Upper lobe of right lung (tissue), 1 donor: ENCODE results near the gene ZCCHC24. TPM values are rescaled to one million over a fixed set of nuclear protein-coding genes. Genes with fewer than 3 reads are reported as not detected.
A peak's percentile ranks its signal among the peaks of the same experiment; 100 is the strongest.

Experiments used
- ATAC-seq: fragments of 200-7000 bp; cut with Tn5 transposase; one replicate; pipeline ENCODE4 v1.9.1; 2020; ENCODE audit warnings: mild to moderate bottlenecking, moderate library complexity
- DNase-seq: peaks from one replicate; pipeline ENCODE4 v3.0.0-alpha.2; 2020
- H3K27ac ChIP-seq: fragments of 200-600 bp; one replicate; pipeline ENCODE4 v1.8.0; 2022
- H3K27me3 ChIP-seq: fragments of 200-600 bp; one replicate; pipeline ENCODE4 v1.8.0; 2022; ENCODE audit warnings: mild to moderate bottlenecking
- H3K36me3 ChIP-seq: fragments of 200-600 bp; one replicate; pipeline ENCODE4 v1.8.0; 2022
- H3K4me1 ChIP-seq: fragments of 200-600 bp; one replicate; pipeline ENCODE4 v1.8.0; 2022
- H3K4me3 ChIP-seq: fragments of 200-600 bp; one replicate; pipeline ENCODE4 v1.8.0; 2022; ENCODE audit warnings: mild to moderate bottlenecking
- H3K9me3 ChIP-seq: fragments of 200-600 bp; one replicate; pipeline ENCODE4 v1.8.0; 2022
- CTCF ChIP-seq: fragments of 200-600 bp; IDR thresholded peaks from one replicate; pipeline ENCODE4 v1.8.0; 2022; ENCODE audit warnings: antibody characterized with exemption
- intact Hi-C: fragments of 100-400 bp; cut with DNase I; formaldehyde crosslinking; loops from one replicate; pipeline ENCODE4 v1.11.0; 2022
- total RNA-seq: library from RNA; stranded (reverse); fragmentation: NEBNext Ultra II Directional; extraction: Animal tissue kit (Norgen Biotek cat#: 25700); gene quantifications from one replicate; pipeline ENCODE4 v1.2.1, GENCODE V29; 2021
- donor health status: DM: no; HTN: yes; CAD: no; lungs with severe emphysema.

ZCCHC24 gene
- total RNA-seq, 1 donor from 2014 or later, result 32.4 TPM

GRCh38 chr10:79391231-79392019 lies 54.0 kb downstream of the ZCCHC24 start:
- no peak for ATAC-seq
- H3K9me3 ChIP-seq, result no peaks in the 10 kb centered on the region
- no peak for TF ChIP-seq CTCF
- H3K27ac ChIP-seq, result no peak overlapping the region
- H3K4me3 ChIP-seq, result no peak overlapping the region
- intact Hi-C loops, result no loop called here
- peaks cover 8% of the 10 kb centered on the region for H3K4me1 ChIP-seq
- H3K36me3 ChIP-seq, result peaks cover 4% of the 10 kb centered on the region
- peak; percentile 61 for DNase-seq
- H3K27me3 ChIP-seq, result no peaks in the 10 kb centered on the region

GRCh38 chr10:79390551-79391229 lies 54.7 kb downstream of the ZCCHC24 start:
- ATAC-seq, result peak; percentile 28

GRCh38 chr10:79390057-79390456 lies 55.4 kb downstream of the ZCCHC24 start:
- Histone ChIP-seq H3K36me3 (peaks cover 4% of the 10 kb centered on the region), H3K27me3 (no peaks in the 10 kb centered on the region), H3K27ac (no peak overlapping the region), H3K4me1 (peaks cover 8% of the 10 kb centered on the region), H3K9me3 (no peaks in the 10 kb centered on the region), H3K4me3 (no peak overlapping the region)
- intact Hi-C loops, result no loop called here
- no peak for TF ChIP-seq CTCF
- DNase-seq (no peak), ATAC-seq (no peak)

More at GRCh38 chr10:79390551-79391229, 54.7 kb downstream of the ZCCHC24 start:
- Histone ChIP-seq H3K27ac (no peak overlapping the region), H3K27me3 (no peaks in the 10 kb centered on the region), H3K4me3 (no peak overlapping the region), H3K4me1 (peaks cover 8% of the 10 kb centered on the region), H3K9me3 (no peaks in the 10 kb centered on the region), H3K36me3 (peaks cover 4% of the 10 kb centered on the region)
- peak; percentile 21 for TF ChIP-seq CTCF
- DNase-seq, result peak; percentile 62
- intact Hi-C loops, result no loop called here

GRCh38 chr10:79387974-79388850 lies 57.2 kb downstream of the ZCCHC24 start:
- no peaks in the 10 kb centered on the region for H3K9me3 ChIP-seq
- H3K4me3 ChIP-seq, result no peak overlapping the region
- intact Hi-C loops, result no loop called here
- TF ChIP-seq CTCF, result no peak
- H3K4me1 ChIP-seq, result no peaks in the 10 kb centered on the region
- no peak for ATAC-seq
- no peak for DNase-seq
- peaks cover 4% of the 10 kb centered on the region for H3K36me3 ChIP-seq
- no peaks in the 10 kb centered on the region for H3K27me3 ChIP-seq
- no peak overlapping the region for H3K27ac ChIP-seq

- TF ChIP-seq CTCF, result no peak
- Histone ChIP-seq H3K4me1 (no peaks in the 10 kb centered on the region), H3K9me3 (no peaks in the 10 kb centered on the region), H3K36me3 (peaks cover 4% of the 10 kb centered on the region), H3K27ac (no peak overlapping the region), H3K4me3 (no peak overlapping the region), H3K27me3 (no peaks in the 10 kb centered on the region)
- peak; percentile 40 for DNase-seq
- no peak for ATAC-seq
- intact Hi-C loops, result no loop called here
Measured at GRCh38 chr10:79387466-79387973, 57.9 kb downstream of the ZCCHC24 start.
